H1 (cell line): ENCODE results near the gene CDK4.

ENCODE experiments used
- CBX5 ChIP-seq: fragments of 300-800, 300-1000 bp; sonication (generic); IDR thresholded peaks from 2 replicates; pipeline ENCODE4 v1.7.1; 2016; ENCODE audit warnings: antibody characterized with exemption, low read length, low read depth
- CHD7 ChIP-seq: fragments of 300-600 bp; sonication (generic); IDR thresholded peaks from 2 replicates; pipeline ENCODE4 v1.7.1; 2012; ENCODE audit warnings: low read length, moderate library complexity, mild to moderate bottlenecking, inconsistent platforms; ENCODE audit not compliant: insufficient replicate concordance
- MAFK ChIP-seq: IDR thresholded peaks from 2 replicates; pipeline ENCODE4 v1.6.1; 2012; ENCODE audit warnings: low read depth, mild to moderate bottlenecking, improper control_type of control experiment, low read length
- MAX ChIP-seq: IDR thresholded peaks from 2 replicates; pipeline ENCODE4 v1.6.1; 2012; ENCODE audit warnings: inconsistent platforms
- NRF1 ChIP-seq: IDR thresholded peaks from 2 replicates; pipeline ENCODE4 v1.6.1; 2011; ENCODE audit warnings: mild to moderate bottlenecking, low read depth, low read length, improper control_type of control experiment
- POLR2A ChIP-seq, 2 experiments: IDR thresholded peaks; 1 replicate in 1 of 2; 2 replicates in 1 of 2; pipeline ENCODE4 v1.6.1; 2011; ENCODE audit warnings: low read depth in 2 of 2, low read length in 2 of 2, mild to moderate bottlenecking in 2 of 2; ENCODE audit errors: control extremely low read depth in 1 of 2

- TF ChIP-seq NRF1 (no peak), MAFK (no peak), CHD7 (no peak), POLR2A (IDR thresholded peaks at IDR 0.05; ENCODE audit: control extremely low read depth in 1 of 2, low read depth in 2 of 2, low read length in 2 of 2) (no peak), MAX (no peak; the same call in 1 of the 2 replicates), CBX5 (no peak)
These were observed 25.8 kb downstream of the CDK4 start for GRCh38 chr12:57726151-57726883.
